Kidney glomerular epithelial cell (primary cell): ENCODE measurements around the gene DDA1.

Experiments used
- DNase-seq: peaks from one replicate; lab custom pipeline; 2025; lab: John Stamatoyannopoulos, UW

The DDA1 gene

GRCh38 chr19:17330262-17331044 is 21.1 kb downstream of the DDA1 start:
- DNase-seq: no peak

- no peak for DNase-seq
Observed at GRCh38 chr19:17331045-17331558, 21.7 kb downstream of the DDA1 start.

GRCh38 chr19:17332360-17332676 is 23.0 kb downstream of the DDA1 start:
- DNase-seq: no peak

GRCh38 chr19:17332677-17333581 is 23.6 kb downstream of the DDA1 start:
- DNase-seq: no peak

- peak; percentile 68 for DNase-seq
Observed at GRCh38 chr19:17333611-17334413, 24.4 kb downstream of the DDA1 start.

GRCh38 chr19:17334414-17335409 is 25.3 kb downstream of the DDA1 start, which contains the start of gene ANO8:
Gene ANO8, minus strand, starts transcription at chr19:17334855. Its CDS starts 185 bp downstream, at chr19:17334670.
- peak; percentile 91 for DNase-seq

GRCh38 chr19:17335575-17335974 is 26.2 kb downstream of the DDA1 start:
- no peak for DNase-seq

- DNase-seq: peak; percentile 96
Observed at GRCh38 chr19:17336872-17337674, 27.7 kb downstream of the DDA1 start, which contains the start of gene GTPBP3. Gene GTPBP3, plus strand, starts transcription at chr19:17337553. Its CDS starts 59 bp downstream, at chr19:17337612.

- DNase-seq: no peak
Observed at GRCh38 chr19:17337675-17338432, 28.5 kb downstream of the DDA1 start.

GRCh38 chr19:17338433-17339078 is 29.2 kb downstream of the DDA1 start:
- DNase-seq: no peak

- no peak for DNase-seq
Observed at GRCh38 chr19:17339088-17339741, 29.9 kb downstream of the DDA1 start.

- DNase-seq: no peak
Observed at GRCh38 chr19:17340302-17340870, 31.0 kb downstream of the DDA1 start.

- DNase-seq: no peak
Observed at GRCh38 chr19:17340871-17341357, 31.6 kb downstream of the DDA1 start.

GRCh38 chr19:17341386-17341785 is 32.0 kb downstream of the DDA1 start:
- DNase-seq: no peak

- no peak for DNase-seq
Observed at GRCh38 chr19:17341845-17342244, 32.5 kb downstream of the DDA1 start.

GRCh38 chr19:17346109-17346671 is 36.8 kb downstream of the DDA1 start:
- DNase-seq: peak; percentile 77

- no peak for DNase-seq
Observed at GRCh38 chr19:17347361-17347760, 38.0 kb downstream of the DDA1 start.
